ENCODE results near the gene FAT3. TPM values are rescaled to one million over a fixed set of nuclear protein-coding genes. Genes with fewer than 3 reads are reported as not detected.

Gene FAT3
- total RNA-seq, 1 experiment from 2014 or later = 0.02 TPM

GRCh38 chr11:92245700-92246271, 21.2 kb downstream of the FAT3 start:
- Mint-ChIP-seq H3K9me3 (ENCODE audit: unreplicated experiment) (no peaks in the 10 kb centered on the region), H3K27me3 (ENCODE audit: insufficient read depth, unreplicated experiment) (no peaks in the 10 kb centered on the region), H3K4me3 (ENCODE audit: unreplicated experiment) (no peak overlapping the region), H3K36me3 (ENCODE audit: insufficient read depth, unreplicated experiment) (no peaks in the 10 kb centered on the region), H3K27ac (ENCODE audit: low read depth, unreplicated experiment) (no peak overlapping the region), H3K4me1 (ENCODE audit: insufficient read depth, unreplicated experiment) (no peaks in the 10 kb centered on the region)
- no peak for TF ChIP-seq CTCF (IDR thresholded peaks at IDR 0.05; ENCODE audit: unreplicated experiment)
- ChIA-PET CTCF (no interaction called here), POLR2A (no interaction called here)
- intact Hi-C loops (cut with micrococcal nuclease) = loop anchor here (5.0 kb wide), 1 partner anchor 1683 kb away; no protein-coding TSS in a partner anchor
- no peak for DNase-seq (ENCODE audit: unreplicated experiment)
- BruUV-seq (replicated peaks) = no TSS peak

GRCh38 chr11:92246630-92247029, 22.0 kb downstream of the FAT3 start:
- CTCF ChIA-PET = no interaction called here
- Mint-ChIP-seq H3K4me1 (ENCODE audit: insufficient read depth, unreplicated experiment) (no peaks in the 10 kb centered on the region), H3K27ac (ENCODE audit: low read depth, unreplicated experiment) (no peak overlapping the region), H3K4me3 (ENCODE audit: unreplicated experiment) (no peak overlapping the region), H3K36me3 (ENCODE audit: insufficient read depth, unreplicated experiment) (no peaks in the 10 kb centered on the region), H3K9me3 (ENCODE audit: unreplicated experiment) (no peaks in the 10 kb centered on the region), H3K27me3 (ENCODE audit: insufficient read depth, unreplicated experiment) (no peaks in the 10 kb centered on the region)
- BruUV-seq (replicated peaks) = no TSS peak
- intact Hi-C loops (cut with micrococcal nuclease) = loop anchor here (5.0 kb wide), 1 partner anchor 1684 kb away; no protein-coding TSS in a partner anchor
- POLR2A ChIA-PET = no interaction called here
- TF ChIP-seq CTCF (IDR thresholded peaks at IDR 0.05; ENCODE audit: unreplicated experiment) = no peak
- peak; percentile 14 for DNase-seq (ENCODE audit: unreplicated experiment)

- H3K4me3 Mint-ChIP-seq (ENCODE audit: unreplicated experiment) = no peak overlapping the region
- no peak for TF ChIP-seq CTCF (IDR thresholded peaks at IDR 0.05; ENCODE audit: unreplicated experiment)
Observed at GRCh38 chr11:92249156-92249753, 24.6 kb downstream of the FAT3 start.

GRCh38 chr11:92251980-92252379, 27.4 kb downstream of the FAT3 start:
- H3K27me3 Mint-ChIP-seq (ENCODE audit: insufficient read depth, unreplicated experiment) = no peaks in the 10 kb centered on the region
- H3K36me3 Mint-ChIP-seq (ENCODE audit: insufficient read depth, unreplicated experiment) = no peaks in the 10 kb centered on the region
- DNase-seq (ENCODE audit: unreplicated experiment) = no peak
- no peak overlapping the region for H3K27ac Mint-ChIP-seq (ENCODE audit: low read depth, unreplicated experiment)
- H3K4me1 Mint-ChIP-seq (ENCODE audit: insufficient read depth, unreplicated experiment) = no peaks in the 10 kb centered on the region
- BruUV-seq (replicated peaks) = no TSS peak
- intact Hi-C loops (cut with micrococcal nuclease) = no loop called here
- H3K9me3 Mint-ChIP-seq (ENCODE audit: unreplicated experiment) = no peaks in the 10 kb centered on the region
- no peak for TF ChIP-seq CTCF (IDR thresholded peaks at IDR 0.05; ENCODE audit: unreplicated experiment)
- ChIA-PET POLR2A (no interaction called here), CTCF (no interaction called here)
- H3K4me3 Mint-ChIP-seq (ENCODE audit: unreplicated experiment) = no peak overlapping the region

More at GRCh38 chr11:92249156-92249753, 24.6 kb downstream of the FAT3 start:
- DNase-seq (ENCODE audit: unreplicated experiment) = no peak
- Mint-ChIP-seq H3K36me3 (ENCODE audit: insufficient read depth, unreplicated experiment) (no peaks in the 10 kb centered on the region), H3K27me3 (ENCODE audit: insufficient read depth, unreplicated experiment) (no peaks in the 10 kb centered on the region), H3K27ac (ENCODE audit: low read depth, unreplicated experiment) (no peak overlapping the region), H3K9me3 (ENCODE audit: unreplicated experiment) (no peaks in the 10 kb centered on the region), H3K4me1 (ENCODE audit: insufficient read depth, unreplicated experiment) (no peaks in the 10 kb centered on the region)
- BruUV-seq (replicated peaks) = no TSS peak
- intact Hi-C loops (cut with micrococcal nuclease) = loop anchor here (5.0 kb wide), 1 partner anchor 1687 kb away; no protein-coding TSS in a partner anchor
- ChIA-PET CTCF (no interaction called here), POLR2A (interaction anchor here (0.5 kb wide), 1 partner anchor 1143 kb away, joined by 3 read pairs; no protein-coding TSS in a partner anchor)

Measured in MCF 10A (cell line).